H9 (cell line): ENCODE data around the gene CHD9. TPM values are rescaled to one million over a fixed set of nuclear protein-coding genes. Genes with fewer than 3 reads are reported as not detected.

Experiments used
- DNase-seq: peaks from one replicate; pipeline ENCODE4 v3.0.0-alpha.2; 2017
- H2AFZ ChIP-seq: one replicate; pipeline ENCODE4 v1.6.1; 2013; ENCODE audit warnings: mild to moderate bottlenecking, low read length, control low read depth, moderate library complexity
- H2AK5ac ChIP-seq: 2 replicates; pipeline ENCODE4 v1.6.1; 2013; ENCODE audit warnings: low read length, control low read depth, mixed read lengths; ENCODE audit not compliant: insufficient read length
- H2BK120ac ChIP-seq: one replicate; pipeline ENCODE4 v1.6.1; 2013; ENCODE audit warnings: low read depth, mild to moderate bottlenecking, low read length, control low read depth, inconsistent platforms; ENCODE audit not compliant: poor library complexity, severe bottlenecking
- H2BK12ac ChIP-seq: 2 replicates; pipeline ENCODE4 v1.6.1; 2013; ENCODE audit warnings: low read length, control low read depth, mixed read lengths, low read depth; ENCODE audit not compliant: insufficient read length
- H2BK15ac ChIP-seq: 2 replicates; pipeline ENCODE4 v1.6.1; 2013; ENCODE audit warnings: low read depth, low read length, control low read depth
- H2BK20ac ChIP-seq: one replicate; pipeline ENCODE4 v1.6.1; 2013; ENCODE audit warnings: low read depth, mild to moderate bottlenecking, low read length, control low read depth, inconsistent platforms; ENCODE audit not compliant: poor library complexity, severe bottlenecking
- H2BK5ac ChIP-seq: 2 replicates; pipeline ENCODE4 v1.6.1; 2013; ENCODE audit warnings: low read length, control low read depth, mixed read lengths; ENCODE audit not compliant: insufficient read length
- H3K14ac ChIP-seq: 2 replicates; pipeline ENCODE4 v1.6.1; 2013; ENCODE audit warnings: low read length, control low read depth; ENCODE audit not compliant: insufficient read depth
- H3K18ac ChIP-seq: 2 replicates; pipeline ENCODE4 v1.6.1; 2013; ENCODE audit warnings: low read depth, mild to moderate bottlenecking, mixed read lengths, low read length, control low read depth; ENCODE audit not compliant: insufficient read length
- H3K23ac ChIP-seq: 2 replicates; pipeline ENCODE4 v1.6.1; 2013; ENCODE audit warnings: low read length, control low read depth, mixed read lengths, low read depth; ENCODE audit not compliant: insufficient read length
- H3K23me2 ChIP-seq: 2 replicates; pipeline ENCODE4 v1.6.1; 2013; ENCODE audit warnings: low read depth, mild to moderate bottlenecking, mixed read lengths, low read length, control low read depth; ENCODE audit not compliant: insufficient read length, poor library complexity, severe bottlenecking
- H3K27ac ChIP-seq: 2 replicates; pipeline ENCODE4 v1.5.1; 2013; ENCODE audit warnings: low read length, control low read depth, mixed read lengths, low read depth; ENCODE audit not compliant: insufficient read length
- H3K27me3 ChIP-seq: 2 replicates; pipeline ENCODE4 v1.6.1; 2013; ENCODE audit warnings: low read length, control low read depth, inconsistent platforms; ENCODE audit not compliant: insufficient read depth
- H3K4ac ChIP-seq: 2 replicates; pipeline ENCODE4 v1.6.1; 2013; ENCODE audit warnings: low read depth, mild to moderate bottlenecking, control low read depth, inconsistent platforms, low read length, moderate library complexity
- H3K4me1 ChIP-seq: 2 replicates; pipeline ENCODE4 v1.6.1; 2013; ENCODE audit warnings: low read length, control low read depth, inconsistent platforms; ENCODE audit not compliant: insufficient read depth
- H3K4me2 ChIP-seq: 2 replicates; pipeline ENCODE4 v1.6.1; 2013; ENCODE audit warnings: low read length, control low read depth, mixed read lengths; ENCODE audit not compliant: insufficient read length, insufficient read depth
- H3K56ac ChIP-seq: 2 replicates; pipeline ENCODE4 v1.6.1; 2013; ENCODE audit warnings: low read depth, mild to moderate bottlenecking, mixed read lengths, low read length, control low read depth; ENCODE audit not compliant: insufficient read length
- H3K79me1 ChIP-seq: 2 replicates; pipeline ENCODE4 v1.6.1; 2013; ENCODE audit warnings: low read depth, mild to moderate bottlenecking, moderate library complexity, low read length, control low read depth, inconsistent platforms; ENCODE audit not compliant: insufficient read depth, poor library complexity, severe bottlenecking
- H3K79me2 ChIP-seq: 2 replicates; pipeline ENCODE4 v1.6.1; 2013; ENCODE audit warnings: low read length, control low read depth, inconsistent platforms; ENCODE audit not compliant: insufficient read depth
- H3K9ac ChIP-seq: 2 replicates; pipeline ENCODE4 v1.6.1; 2013; ENCODE audit warnings: low read length, control low read depth, mixed read lengths; ENCODE audit not compliant: insufficient read length; ENCODE audit errors: extremely low read depth
- H3K9me3 ChIP-seq: one replicate; pipeline ENCODE4 v1.6.1; 2013; ENCODE audit warnings: low read depth, low read length, inconsistent platforms; ENCODE audit not compliant: control insufficient read depth
- H3T11ph ChIP-seq: one replicate; pipeline ENCODE4 v1.6.1; 2013; ENCODE audit warnings: mild to moderate bottlenecking, low read length, control low read depth, inconsistent platforms
- H4K20me1 ChIP-seq: one replicate; pipeline ENCODE4 v1.6.1; 2013; ENCODE audit not compliant: control insufficient read depth, insufficient read length, insufficient read depth
- H4K5ac ChIP-seq: 2 replicates; pipeline ENCODE4 v1.6.1; 2013; ENCODE audit warnings: low read depth, mild to moderate bottlenecking, mixed read lengths, low read length, control low read depth; ENCODE audit not compliant: insufficient read length
- H4K8ac ChIP-seq: replicated peaks from 2 replicates; pipeline ENCODE4 v1.6.1; 2013; ENCODE audit warnings: low read length, control low read depth, mixed read lengths, low read depth; ENCODE audit not compliant: insufficient read length
- H4K91ac ChIP-seq: 2 replicates; pipeline ENCODE4 v1.6.1; 2013; ENCODE audit warnings: low read depth, mild to moderate bottlenecking, moderate library complexity, mixed read lengths, low read length, control low read depth; ENCODE audit not compliant: insufficient read length
- H3K27ac Mint-ChIP-seq, 3 experiments: 2 replicates in 2 of 3; 3 replicates in 1 of 3; pipeline ENCODE4 v1.8.0; 2020 to 2021; ENCODE audit warnings: mixed read lengths in 3 of 3, mild to moderate bottlenecking in 1 of 3, moderate library complexity in 1 of 3
- H3K27me3 Mint-ChIP-seq: 2 replicates; pipeline ENCODE4 v1.8.0; 2021; ENCODE audit warnings: low read depth, mild to moderate bottlenecking, moderate library complexity, mixed read lengths
- H3K36me3 Mint-ChIP-seq, 3 experiments: 2 replicates in 2 of 3; 3 replicates in 1 of 3; pipeline ENCODE4 v1.8.0; 2020 to 2021; ENCODE audit warnings: low read depth in 3 of 3, mixed read lengths in 3 of 3; ENCODE audit not compliant: insufficient read depth in 1 of 3
- H3K4me1 Mint-ChIP-seq, 2 experiments: 2 replicates each; pipeline ENCODE4 v1.8.0; 2020; ENCODE audit warnings: mixed read lengths in 2 of 2
- H3K4me3 Mint-ChIP-seq, 2 experiments: 2 replicates in 1 of 2; 3 replicates in 1 of 2; pipeline ENCODE4 v1.8.0; 2020 to 2021; ENCODE audit warnings: mild to moderate bottlenecking in 2 of 2, mixed read lengths in 2 of 2, moderate library complexity in 1 of 2
- H3K9me3 Mint-ChIP-seq, 2 experiments: 2 replicates in 1 of 2; 3 replicates in 1 of 2; pipeline ENCODE4 v1.8.0; 2020; ENCODE audit warnings: mild to moderate bottlenecking in 2 of 2, mixed read lengths in 2 of 2, moderate library complexity in 1 of 2
- CTCF ChIP-seq: fragments of 200-600 bp; sonication (generic); conservative IDR thresholded peaks from 3 replicates; pipeline ENCODE4 v1.8.0; 2021; ENCODE audit warnings: antibody characterized with exemption, mild to moderate bottlenecking
- WGBS: extraction: QIAGEN DNeasy Blood & Tissue Kit; methylation state at CpG from one replicate; pipeline ENCODE4 v1.1.7; 2013; ENCODE audit warnings: missing lambda C conversion rate, low lambda C conversion rate, mixed read lengths; ENCODE audit not compliant: insufficient read length; ENCODE audit errors: extremely low coverage; 5-methylcytosine and 5-hydroxymethylcytosine counted together
- total RNA-seq: library from RNA; stranded (reverse); gene quantifications from 2 replicates; pipeline ENCODE4 v1.2.1, GENCODE V29; 2021

CHD9 gene
- total RNA-seq, 1 experiment from 2014 or later, result 46.2 TPM

GRCh38 chr16:53150769-53151168 lies 96.0 kb downstream of the CHD9 start:
- H3K23me2 ChIP-seq, result no peaks in the 10 kb centered on the region
- DNase-seq, result no peak
- no peak overlapping the region for H3K9ac ChIP-seq
- TF ChIP-seq CTCF, result no peak
- no peak overlapping the region for H2BK20ac ChIP-seq
- no CpG with 5 or more reads among the region's 3 CpGs for WGBS
- H2AFZ ChIP-seq, result no peak overlapping the region
- H3K9me3 ChIP-seq, result no peaks in the 10 kb centered on the region
- no peak overlapping the region for H2BK120ac ChIP-seq
- H3K27ac ChIP-seq, result no peak overlapping the region
- no peak overlapping the region for H2AK5ac ChIP-seq
- no peak overlapping the region for H3K56ac ChIP-seq
- no peak overlapping the region for H4K91ac ChIP-seq
- H3K27ac Mint-ChIP-seq, result no peak overlapping the region
- no peak overlapping the region for H2BK12ac ChIP-seq
- no peak overlapping the region for H4K5ac ChIP-seq
- H3T11ph ChIP-seq, result no peak overlapping the region
- no peak overlapping the region for H2BK15ac ChIP-seq
- no peak overlapping the region for H3K4me2 ChIP-seq
- H3K4ac ChIP-seq, result no peak overlapping the region
- H3K79me2 ChIP-seq, result no peaks in the 10 kb centered on the region; the same call in 1 of the 2 replicates
- H3K4me1 Mint-ChIP-seq, result peaks cover 3 to 4% of the 10 kb centered on the region in 2 experiments
- H3K14ac ChIP-seq, result no peak overlapping the region
- H4K8ac ChIP-seq, result no peak overlapping the region
- H3K23ac ChIP-seq, result no peak overlapping the region
- no peaks in the 10 kb centered on the region for H3K27me3 ChIP-seq
- no peaks in the 10 kb centered on the region for H3K27me3 Mint-ChIP-seq
- H3K4me3 Mint-ChIP-seq, result no peak overlapping the region
- H3K9me3 Mint-ChIP-seq, result peaks cover 4 to 6% of the 10 kb centered on the region in 2 experiments; a peak in 2 of 5 replicates
- H3K79me1 ChIP-seq, result no peaks in the 10 kb centered on the region
- H2BK5ac ChIP-seq, result no peak overlapping the region
- no peak overlapping the region for H3K18ac ChIP-seq
- peaks cover 3 to 9% (median 7%) of the 10 kb centered on the region in 3 experiments; a peak in 4 of 7 replicates for H3K36me3 Mint-ChIP-seq
- H4K20me1 ChIP-seq, result no peaks in the 10 kb centered on the region
- no peaks in the 10 kb centered on the region for H3K4me1 ChIP-seq
